Esophagus (tissue), 2 donors: Measurements from ENCODE around the gene TOMM70. TPM values are rescaled to one million over a fixed set of nuclear protein-coding genes. Genes with fewer than 3 reads are reported as not detected.

Source experiments
- H3K27ac ChIP-seq, 2 donors: one replicate each; pipeline ENCODE4 v1.5.1; 2013; ENCODE audit warnings: low read depth in 2 of 2, mild to moderate bottlenecking in 2 of 2, inconsistent platforms in 1 of 2, low read length in 1 of 2, moderate library complexity in 1 of 2
- H3K27me3 ChIP-seq, 2 donors: one replicate each; pipeline ENCODE4 v1.6.1; 2013; ENCODE audit warnings: low read length in 2 of 2, control low read depth in 1 of 2, mild to moderate bottlenecking in 1 of 2; ENCODE audit not compliant: insufficient read depth in 2 of 2, control insufficient read depth in 1 of 2
- H3K36me3 ChIP-seq, 2 donors: one replicate each; pipeline ENCODE4 v1.6.1; 2013; ENCODE audit warnings: low read length in 1 of 2; ENCODE audit not compliant: control insufficient read depth in 2 of 2, insufficient read depth in 2 of 2
- H3K4me1 ChIP-seq, 2 donors: one replicate each; pipeline ENCODE4 v1.6.1; 2013; ENCODE audit warnings: low read length in 1 of 2; ENCODE audit not compliant: control insufficient read depth in 2 of 2, insufficient read depth in 2 of 2
- H3K4me3 ChIP-seq, 2 donors: one replicate each; pipeline ENCODE4 v1.5.1; 2013; ENCODE audit warnings: low read length in 2 of 2, mild to moderate bottlenecking in 2 of 2, low read depth in 1 of 2, moderate library complexity in 1 of 2
- H3K9me3 ChIP-seq, 2 donors: one replicate each; pipeline ENCODE4 v1.6.1; 2013; ENCODE audit warnings: mild to moderate bottlenecking in 2 of 2, low read depth in 1 of 2, low read length in 1 of 2, moderate library complexity in 1 of 2; ENCODE audit not compliant: control insufficient read depth in 2 of 2, insufficient read depth in 1 of 2
- WGBS, 2 donors: extraction: QIAGEN DNeasy Blood & Tissue Kit; methylation state at CpG; one replicate each; pipeline ENCODE4 v1.1.7; 2013; 5-methylcytosine and 5-hydroxymethylcytosine counted together
- polyA plus RNA-seq, 2 donors: library from polyadenylated mRNA; stranded (reverse); fragments of 200-250 nt; gene quantifications; one replicate each; pipeline ENCODE4 v1.2.3, GENCODE V29; 2013
- donor health status: healthy with polysubstance abuse.
- donor health status: Bipolar disorder and iron deficiency.

Gene TOMM70
- polyA plus RNA-seq, 2 donors, result 11.5 to 21.7 TPM

GRCh38 chr3:100413613-100414012, 12.7 kb upstream of the TOMM70 start:
- Histone ChIP-seq H3K9me3 (no peaks in the 10 kb centered on the region), H3K4me1 (no peaks in the 10 kb centered on the region), H3K4me3 (no peak overlapping the region), H3K27me3 (no peaks in the 10 kb centered on the region), H3K36me3 (no peaks in the 10 kb centered on the region), H3K27ac (no peak overlapping the region)
- WGBS, 2 donors, result 90 to 93% methylated on average over 2 of the region's 2 CpGs

DNA sequence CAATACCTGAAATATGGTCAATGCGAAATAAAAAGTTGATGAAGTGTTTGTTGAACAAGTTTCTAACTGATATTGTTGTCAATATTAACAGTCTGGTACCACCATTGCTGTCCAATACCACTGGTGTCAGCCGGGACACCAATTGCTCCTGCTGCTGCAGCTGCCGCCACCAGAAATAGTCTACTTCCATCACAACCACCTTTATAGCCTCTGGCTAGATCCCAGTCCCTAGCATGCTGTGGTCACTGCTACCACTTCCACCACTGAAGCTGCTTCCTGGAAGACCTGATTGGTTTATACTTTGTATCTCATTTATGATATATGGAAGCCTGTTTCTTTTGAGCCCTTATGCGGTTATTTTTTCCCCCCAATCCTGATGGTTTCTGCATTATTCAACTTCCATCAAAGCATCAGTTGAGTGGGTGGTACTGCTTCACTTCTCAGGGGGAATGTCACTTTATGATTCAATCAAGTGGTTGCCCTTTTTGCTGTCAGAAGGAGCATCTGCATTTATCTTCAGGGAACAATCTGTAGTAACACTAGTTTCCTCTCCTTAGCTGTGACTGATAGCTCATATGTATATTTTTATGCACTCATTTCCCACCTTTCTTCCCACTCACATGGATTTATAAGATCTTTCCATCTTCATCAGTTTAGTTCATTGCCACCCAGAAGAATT, 12.2 kb upstream of the TOMM70 start:
- no peak overlapping the region for H3K27ac ChIP-seq
- no peaks in the 10 kb centered on the region for H3K36me3 ChIP-seq
- H3K9me3 ChIP-seq, result no peaks in the 10 kb centered on the region
- 93 to 98% methylated on average over 4 of the region's 4 CpGs for WGBS, 2 donors
- no peak overlapping the region for H3K4me3 ChIP-seq
- no peaks in the 10 kb centered on the region for H3K4me1 ChIP-seq
- no peaks in the 10 kb centered on the region for H3K27me3 ChIP-seq

DNA sequence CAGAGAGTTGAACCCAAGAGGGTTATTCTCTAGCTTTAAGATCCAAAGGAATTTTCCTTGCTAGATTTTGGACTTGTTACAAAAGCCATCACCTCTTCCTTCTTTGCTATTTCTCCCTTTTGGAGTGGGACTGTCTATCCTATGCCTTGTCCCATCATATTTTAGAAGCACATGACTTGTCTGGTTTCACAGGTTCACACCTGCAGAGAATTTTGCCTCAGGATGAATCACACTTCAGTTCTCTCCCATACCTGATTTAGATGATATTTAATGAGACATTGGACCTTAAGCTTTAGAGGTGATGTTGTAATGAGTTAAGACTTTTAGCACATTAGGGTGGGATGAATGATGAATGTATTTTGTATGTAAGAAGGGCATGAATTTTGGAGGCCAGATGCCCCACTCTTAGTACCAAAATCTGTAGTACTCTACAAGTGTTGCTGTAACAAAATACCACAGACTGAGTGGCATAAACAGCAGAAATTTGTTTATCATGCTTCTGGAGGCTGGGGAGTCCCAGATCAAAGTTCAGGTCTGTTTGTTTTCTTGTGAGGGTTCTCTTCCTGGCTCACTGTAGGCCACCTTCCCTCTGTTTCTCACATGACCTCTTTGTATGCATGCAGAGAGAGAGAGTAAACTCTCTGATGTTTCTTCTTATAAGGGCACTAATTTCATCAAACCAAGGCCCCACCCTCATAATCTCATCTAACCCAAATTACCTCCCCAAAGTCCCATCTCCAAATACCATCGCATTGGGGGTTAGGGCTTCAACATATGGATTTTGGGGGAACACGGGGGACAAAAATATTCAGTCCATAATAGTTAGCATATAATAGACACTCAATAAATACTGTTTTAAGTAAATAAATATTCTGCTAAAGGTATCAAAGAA, 10.4 kb upstream of the TOMM70 start:
- 97 to 100% methylated on average over 2 of the region's 2 CpGs for WGBS, 2 donors
- H3K36me3 ChIP-seq, result no peaks in the 10 kb centered on the region

DNA sequence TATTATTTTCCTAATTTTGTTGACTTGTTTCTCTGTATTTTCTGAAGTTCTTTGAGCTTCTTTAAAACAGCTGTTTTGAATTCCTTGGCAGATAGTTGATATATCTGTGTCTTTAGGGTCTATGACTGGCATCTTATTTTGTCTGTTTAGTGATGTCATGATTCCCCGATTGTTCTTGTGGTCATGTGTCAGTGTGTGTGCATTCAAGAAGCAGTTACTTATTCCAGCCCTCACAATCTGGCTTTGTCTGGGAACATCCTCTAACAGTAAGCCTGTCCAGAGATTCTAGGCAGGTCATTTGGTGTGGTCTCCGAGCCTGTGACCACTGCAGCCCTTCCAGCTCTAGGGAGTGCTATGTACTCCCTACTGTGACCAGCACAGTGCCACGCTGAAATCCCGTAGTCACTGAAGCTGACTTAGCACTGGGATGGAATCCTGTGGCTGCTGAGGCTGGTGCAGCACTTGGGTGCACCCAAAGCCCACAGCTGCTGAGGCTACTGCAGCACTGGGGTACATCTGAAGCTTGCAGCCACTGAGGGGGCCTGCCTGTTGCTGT, 7.2 kb upstream of the TOMM70 start:
- no peaks in the 10 kb centered on the region for H3K9me3 ChIP-seq
- no peak overlapping the region for H3K27ac ChIP-seq
- 94 to 95% methylated on average over 4 of the region's 4 CpGs for WGBS, 2 donors
- no peaks in the 10 kb centered on the region for H3K4me1 ChIP-seq
- no peak overlapping the region for H3K4me3 ChIP-seq
- no peaks in the 10 kb centered on the region for H3K36me3 ChIP-seq
- H3K27me3 ChIP-seq, result no peaks in the 10 kb centered on the region

More for the DNA sequence above, 10.4 kb upstream of the TOMM70 start:
- no peaks in the 10 kb centered on the region for H3K9me3 ChIP-seq
- H3K4me1 ChIP-seq, result no peaks in the 10 kb centered on the region
- H3K4me3 ChIP-seq, result no peak overlapping the region
- H3K27me3 ChIP-seq, result no peaks in the 10 kb centered on the region
- no peak overlapping the region for H3K27ac ChIP-seq

DNA sequence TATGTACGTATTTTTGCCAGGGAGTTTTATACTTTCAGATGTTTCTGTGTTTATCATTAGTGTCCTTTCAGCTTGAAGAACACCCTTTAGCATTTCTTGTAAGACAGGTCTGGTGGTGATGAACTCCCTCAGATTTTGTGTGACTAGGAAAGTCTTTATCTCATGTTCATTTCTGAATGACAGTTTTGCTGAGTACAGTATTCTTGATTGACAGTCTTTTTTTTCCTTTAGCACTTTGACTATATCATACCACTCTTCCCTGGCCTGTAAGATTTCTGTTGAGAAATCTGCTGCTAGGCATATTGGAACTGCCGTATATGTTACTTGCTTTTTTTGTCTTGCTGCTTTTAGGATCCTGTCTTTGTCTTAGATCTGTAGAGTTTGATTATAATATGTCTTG, 6.3 kb upstream of the TOMM70 start:
- Histone ChIP-seq H3K4me1 (no peaks in the 10 kb centered on the region), H3K36me3 (no peaks in the 10 kb centered on the region), H3K4me3 (no peak overlapping the region), H3K27me3 (no peaks in the 10 kb centered on the region), H3K9me3 (no peaks in the 10 kb centered on the region), H3K27ac (no peak overlapping the region)
- 75 to 89% methylated on average over 2 of the region's 2 CpGs for WGBS, 2 donors

DNA sequence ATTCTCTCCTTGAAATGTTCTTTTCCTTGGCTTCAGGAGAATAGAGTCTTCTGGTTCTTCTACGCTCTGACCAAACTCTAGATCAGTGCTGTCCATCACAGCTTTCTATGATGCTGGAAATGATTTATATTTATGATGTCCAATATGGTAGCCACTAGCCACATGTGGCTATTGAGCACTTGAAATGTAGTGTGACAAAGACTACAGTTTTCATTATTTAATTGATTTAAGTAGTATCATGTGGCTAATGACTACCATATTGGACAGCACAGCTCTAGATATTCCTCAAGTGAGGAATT, 3.3 kb upstream of the TOMM70 start:
- no peaks in the 10 kb centered on the region for H3K27me3 ChIP-seq
- no peaks in the 10 kb centered on the region for H3K36me3 ChIP-seq
- H3K27ac ChIP-seq, result no peak overlapping the region
- WGBS, 2 donors, result 96% methylated on average over 1 of the region's 1 CpG
- H3K4me3 ChIP-seq, result no peak overlapping the region
- no peaks in the 10 kb centered on the region for H3K9me3 ChIP-seq
- peaks cover 2 to 3% of the 10 kb centered on the region in 2 donors for H3K4me1 ChIP-seq

- Histone ChIP-seq H3K9me3 (no peaks in the 10 kb centered on the region), H3K4me3 (no peak overlapping the region)
- 64 to 69% methylated on average over 5 of the region's 5 CpGs for WGBS, 2 donors
Measured at GRCh38 chr3:100403362-100404249, 2.7 kb upstream of the TOMM70 start.

GRCh38 chr3:100402891-100403290, 2.0 kb upstream of the TOMM70 start:
- WGBS, 2 donors, result 44 to 47% methylated on average over 2 of the region's 2 CpGs
- Histone ChIP-seq H3K36me3 (no peaks in the 10 kb centered on the region), H3K27me3 (no peaks in the 10 kb centered on the region), H3K27ac (no peak overlapping the region), H3K4me1 (peaks cover 2 to 3% of the 10 kb centered on the region in 2 donors), H3K4me3 (no peak overlapping the region), H3K9me3 (no peaks in the 10 kb centered on the region)

More at GRCh38 chr3:100403362-100404249, 2.7 kb upstream of the TOMM70 start:
- Histone ChIP-seq H3K27ac (no peak overlapping the region), H3K27me3 (no peaks in the 10 kb centered on the region), H3K4me1 (peaks cover 2 to 3% of the 10 kb centered on the region in 2 donors), H3K36me3 (no peaks in the 10 kb centered on the region)

- H3K36me3 ChIP-seq, result no peaks in the 10 kb centered on the region
- H3K4me3 ChIP-seq, result peak overlapping the region in 1 of 2 donors; percentile 90
- H3K4me1 ChIP-seq, result peaks cover 2 to 3% of the 10 kb centered on the region in 2 donors
- WGBS, 2 donors, result 0 to 4% methylated on average over 2 of the region's 2 CpGs
- no peaks in the 10 kb centered on the region for H3K9me3 ChIP-seq
- H3K27ac ChIP-seq, result no peak overlapping the region
- H3K27me3 ChIP-seq, result no peaks in the 10 kb centered on the region
Measured at GRCh38 chr3:100402256-100402655, 1.4 kb upstream of the TOMM70 start.
